Heart left ventricle (tissue), 16 donors: ENCODE data around the gene SH3D19. TPM values are rescaled to one million over a fixed set of nuclear protein-coding genes. Genes with fewer than 3 reads are reported as not detected.
"Not testable (repeated sequence)": the region's sequence is repeated elsewhere in the genome, so short reads cannot be mapped to it uniquely, and the experiment has no call there.

Experiments used
- ATAC-seq, 4 donors: fragments of 200-7000 bp; cut with Tn5 transposase; one replicate each; pipeline ENCODE4 v1.9.1; 2020 to 2022; ENCODE audit warnings: moderate library complexity in 4 of 4, mild to moderate bottlenecking in 3 of 4, moderate number of reproducible peaks in 1 of 4
- DNase-seq, 5 donors: peaks; one replicate each; pipeline ENCODE4 v3.0.0-alpha.2; 2020
- H3K27ac ChIP-seq, 12 donors: fragments of 200-600 bp; sonication (generic) in 4 of 12; one replicate each; pipeline versions ENCODE4 v1.5.0 to v1.8.0; 2016 to 2022; ENCODE audit warnings: mild to moderate bottlenecking in 2 of 12
- H3K27me3 ChIP-seq, 9 donors: fragments of 200-600 bp; sonication (generic) in 2 of 9; one replicate each; pipeline versions ENCODE4 v1.5.1 to v1.8.0; 2016 to 2022; ENCODE audit warnings: mild to moderate bottlenecking in 3 of 9
- H3K36me3 ChIP-seq, 9 donors: fragments of 200-600 bp; sonication (generic) in 2 of 9; one replicate each; pipeline versions ENCODE4 v1.5.0 to v1.8.0; 2018 to 2022; ENCODE audit warnings: mild to moderate bottlenecking in 2 of 9
- H3K4me1 ChIP-seq, 12 donors: fragments of 200-600 bp; sonication (generic) in 4 of 12; one replicate each; pipeline versions ENCODE4 v1.5.0 to v1.8.0; 2016 to 2022; ENCODE audit warnings: mild to moderate bottlenecking in 3 of 12
- H3K4me3 ChIP-seq, 12 donors: fragments of 200-600 bp; sonication (generic) in 4 of 12; one replicate each; pipeline versions ENCODE4 v1.5.0 to v1.8.0; 2017 to 2022; ENCODE audit warnings: mild to moderate bottlenecking in 9 of 12, moderate library complexity in 4 of 12
- H3K9me3 ChIP-seq, 12 donors: fragments of 200-600 bp; sonication (generic) in 4 of 12; one replicate each; pipeline versions ENCODE4 v1.5.0 to v1.8.0; 2016 to 2022; ENCODE audit warnings: mild to moderate bottlenecking in 1 of 12
- CTCF ChIP-seq, 12 donors: fragments of 200-600 bp; sonication (generic) in 4 of 12; IDR thresholded peaks; one replicate each; pipeline versions ENCODE4 v1.5.0 to v1.8.0; 2018 to 2022; ENCODE audit warnings: antibody characterized with exemption in 12 of 12, mild to moderate bottlenecking in 5 of 12
- POLR2A ChIP-seq, 2 donors: fragments of 450-650 bp; IDR thresholded peaks; one replicate each; pipeline ENCODE4 v1.6.1; 2017; ENCODE audit warnings: antibody characterized with exemption in 2 of 2, mild to moderate bottlenecking in 2 of 2, moderate library complexity in 2 of 2
- WGBS, 4 donors: extraction: QIAGEN DNeasy Blood & Tissue Kit in 2 of 4; methylation state at CpG; one replicate each; pipeline versions ENCODE4 v1.1.5 to v1.1.7; 2013 to 2018; 5-methylcytosine and 5-hydroxymethylcytosine counted together
- intact Hi-C, 10 donors: fragments of 100-400 bp; cut with DNase I; formaldehyde crosslinking; loops; one replicate each; pipeline versions ENCODE4 v1.11.1 to v1.14.2; 2022
- polyA plus RNA-seq, 2 donors: library from polyadenylated mRNA; stranded (reverse); fragments of 200-250 nt; gene quantifications; one replicate each; pipeline ENCODE4 v1.2.3, GENCODE V29; 2013
- total RNA-seq, 9 donors: library from RNA; depleted of rRNA in 2 of 9; stranded (reverse); fragments of >200 nt in 2 of 9; fragmentation: NEBNext Ultra II Directional in 3 of 9; extraction: Animal tissue kit (Norgen Biotek cat#: 25700) in 3 of 9; gene quantifications; one replicate each; pipeline versions ENCODE4 v1.1.0 to v1.2.4, GENCODE V29; 2016 to 2023
- donor health status: ischemic (EF 13 %, LVEDD 7.1; RV severe dilation, severe dysfunction).
- donor health status: healthy with polysubstance abuse.
- donor health status: DM: no; HTN: yes; CAD: no.
- donor health status: DM: no; HTN: no; CAD: no.
- donor health status: ischemic (EF 25% LVEDD 6.9; RV normal size, moderate dysfunction).
- donor health status: ischemic (EF 25% LVEDD 5.7; RV mildly dilated, moderate dysfunction).
- donor health status: healthy.
- donor health status: DM: yes; HTN: yes; CAD: no.
- donor health status: ischemic (EF 35%, LVEDD 5.7; RV mildly dilated, moderate dysfunction).
- donor health status: nonischemic (EF 11% LVEDD 7.7; RV severe dilation, severe dysfunction).
- donor health status: DM: yes; HTN: yes; CAD: no.
- donor health status: PGD.
- donor health status: ischemic (EF 29% LVEDD 5.4; RV normal size, mild dysfunction).
- donor health status: nonischemic (EF 23%, LVEDD 6.1; RV moderate dilation, normal function).

Gene SH3D19
- total and polyA plus RNA-seq, 11 donors = 60.4 to 173 (median 126) TPM

GRCh38 chr4:151236036-151236435 lies 89.4 kb downstream of the SH3D19 start:
- intact Hi-C loops = no loop called here
- WGBS, 4 donors = 96 to 98% (median 98%) methylated on average over 6 to 27 of the region's 27 CpGs
- H3K36me3 ChIP-seq = no peaks in the 10 kb centered on the region
- peaks cover 0 to 32% (median 7%) of the 10 kb centered on the region in 12 donors for H3K4me1 ChIP-seq
- H3K27me3 ChIP-seq = no peaks in the 10 kb centered on the region
- DNase-seq (no peak), ATAC-seq (no peak)
- H3K9me3 ChIP-seq = peaks cover 0 to 4% (median 0%) of the 10 kb centered on the region in 12 donors
- H3K4me3 ChIP-seq = no peak overlapping the region
- H3K27ac ChIP-seq = no peak overlapping the region
- TF ChIP-seq POLR2A (IDR thresholded peaks at IDR 0.05) = no peak

- WGBS, 4 donors = 95 to 100% (median 100%) methylated on average over 1 of the region's 1 CpG
- intact Hi-C loops = not testable (repeated sequence)
Measured at GRCh38 chr4:151235373-151235772, 90.0 kb downstream of the SH3D19 start.

GRCh38 chr4:151233600-151233999 lies 91.8 kb downstream of the SH3D19 start:
- H3K27me3 ChIP-seq = no peaks in the 10 kb centered on the region
- no peaks in the 10 kb centered on the region for H3K36me3 ChIP-seq
- H3K4me1 ChIP-seq = peaks cover 0 to 34% (median 7%) of the 10 kb centered on the region in 12 donors
- no peak for TF ChIP-seq CTCF (IDR thresholded peaks at IDR 0.05)
- TF ChIP-seq POLR2A (IDR thresholded peaks at IDR 0.05) = no peak
- no peak overlapping the region for H3K27ac ChIP-seq
- H3K9me3 ChIP-seq = peaks cover 0 to 4% (median 0%) of the 10 kb centered on the region in 12 donors
- no peak overlapping the region for H3K4me3 ChIP-seq
- intact Hi-C loops = no loop called here
- DNase-seq (no peak), ATAC-seq (peak in 1 of 4 donors; percentile 19)
- WGBS, 4 donors = 80 to 87% (median 87%) methylated on average over 5 of the region's 5 CpGs

More at GRCh38 chr4:151235373-151235772, 90.0 kb downstream of the SH3D19 start:
- H3K36me3 ChIP-seq, H3K27me3 ChIP-seq, H3K9me3 ChIP-seq, H3K27ac ChIP-seq, H3K4me3 ChIP-seq, DNase-seq, ATAC-seq: not testable (repeated sequence)
- peaks cover 0 to 32% (median 7%) of the 10 kb centered on the region in 12 donors for H3K4me1 ChIP-seq

- Histone ChIP-seq H3K36me3 (no peaks in the 10 kb centered on the region), H3K4me3 (no peak overlapping the region), H3K27me3 (no peaks in the 10 kb centered on the region), H3K27ac (peak overlapping the region in 4 of 12 donors; percentile 2 to 37 (median 9)), H3K4me1 (peaks cover 0 to 41% (median 16%) of the 10 kb centered on the region in 12 donors), H3K9me3 (peaks cover 0 to 4% (median 0%) of the 10 kb centered on the region in 12 donors)
- 83 to 85% (median 83%) methylated on average over 7 of the region's 7 CpGs for WGBS, 4 donors
- DNase-seq (no peak), ATAC-seq (peak in 1 of 4 donors; percentile 51)
- no peak for TF ChIP-seq POLR2A (IDR thresholded peaks at IDR 0.05)
- TF ChIP-seq CTCF (IDR thresholded peaks at IDR 0.05) = no peak
- intact Hi-C loops = no loop called here
Measured at GRCh38 chr4:151231915-151232595, 93.3 kb downstream of the SH3D19 start.

- intact Hi-C loops = no loop called here
- Histone ChIP-seq H3K4me3 (peak overlapping the region in 10 of 12 donors; percentile 22 to 60 (median 41)), H3K9me3 (no peaks in the 10 kb centered on the region), H3K36me3 (peaks cover 0 to 9% (median 0%) of the 10 kb centered on the region in 9 donors), H3K27ac (peak overlapping the region; percentile 35 to 78 (median 60)), H3K27me3 (no peaks in the 10 kb centered on the region), H3K4me1 (peaks cover 0 to 52% (median 27%) of the 10 kb centered on the region in 12 donors)
- DNase-seq = no peak
- no peak for ATAC-seq
- no peak for TF ChIP-seq POLR2A (IDR thresholded peaks at IDR 0.05)
- 72 to 78% (median 77%) methylated on average over 6 of the region's 6 CpGs for WGBS, 4 donors
Measured at GRCh38 chr4:151228189-151229119, 97.0 kb downstream of the SH3D19 start.
